HG02678 (cell line): ENCODE results near the gene VSIR.
A peak's percentile ranks its signal among the peaks of the same experiment; 100 is the strongest.

Source experiments
- ATAC-seq: cut with Tn5 transposase; IDR thresholded peaks from one replicate; pipeline ENCODE4 v1.9.1; 2021; ENCODE audit warnings: mild to moderate bottlenecking, moderate library complexity; ENCODE audit not compliant: unreplicated experiment

Gene VSIR

DNA sequence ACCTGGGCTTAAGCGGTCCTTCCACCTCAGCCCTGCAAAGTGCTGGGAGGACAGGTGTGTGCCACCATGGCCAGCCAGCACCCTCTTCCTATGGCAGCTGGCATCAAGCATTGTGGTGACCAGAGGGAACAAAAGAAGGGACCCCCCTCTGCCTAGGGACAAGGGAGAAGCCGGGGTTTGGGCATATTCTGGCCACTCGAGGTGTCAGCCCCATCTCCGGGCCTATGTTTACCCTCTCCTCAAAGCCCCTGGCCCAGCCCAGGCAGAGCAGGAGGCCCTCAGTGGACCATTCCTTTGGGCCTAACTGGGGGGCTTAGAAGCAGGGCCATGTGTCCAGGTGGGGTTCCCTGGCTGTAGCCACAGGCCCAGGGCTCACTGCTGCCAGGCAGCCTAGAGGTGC is 23.9 kb downstream of the VSIR start:
- no peak for ATAC-seq

DNA sequence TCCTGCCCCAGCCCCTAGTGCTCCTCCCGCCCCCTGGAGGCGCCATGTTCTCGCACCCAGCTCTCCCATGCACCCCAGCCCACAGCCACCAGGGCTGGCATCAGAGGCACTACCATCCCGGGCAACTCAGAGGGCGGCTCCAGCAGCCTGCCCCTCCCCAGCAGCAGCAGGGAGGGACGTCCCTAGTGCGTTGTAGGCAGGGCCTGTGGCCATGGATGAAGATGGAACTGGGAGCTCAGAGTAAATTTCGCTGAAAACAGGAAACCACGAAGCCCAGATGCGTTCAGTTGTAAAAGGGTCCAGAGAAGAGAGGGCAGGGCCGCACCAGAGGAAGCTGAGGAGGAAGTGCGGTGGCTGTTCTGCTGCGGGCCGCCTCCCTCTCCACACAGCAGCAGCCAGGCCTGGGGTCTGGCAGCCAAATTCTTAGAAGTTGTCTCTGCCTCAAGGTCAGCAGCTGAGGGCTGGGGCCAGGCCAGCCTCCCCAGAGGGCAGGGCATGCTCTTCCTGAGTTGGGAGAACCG is 24.6 kb downstream of the VSIR start:
- ATAC-seq = peak; percentile 59

DNA sequence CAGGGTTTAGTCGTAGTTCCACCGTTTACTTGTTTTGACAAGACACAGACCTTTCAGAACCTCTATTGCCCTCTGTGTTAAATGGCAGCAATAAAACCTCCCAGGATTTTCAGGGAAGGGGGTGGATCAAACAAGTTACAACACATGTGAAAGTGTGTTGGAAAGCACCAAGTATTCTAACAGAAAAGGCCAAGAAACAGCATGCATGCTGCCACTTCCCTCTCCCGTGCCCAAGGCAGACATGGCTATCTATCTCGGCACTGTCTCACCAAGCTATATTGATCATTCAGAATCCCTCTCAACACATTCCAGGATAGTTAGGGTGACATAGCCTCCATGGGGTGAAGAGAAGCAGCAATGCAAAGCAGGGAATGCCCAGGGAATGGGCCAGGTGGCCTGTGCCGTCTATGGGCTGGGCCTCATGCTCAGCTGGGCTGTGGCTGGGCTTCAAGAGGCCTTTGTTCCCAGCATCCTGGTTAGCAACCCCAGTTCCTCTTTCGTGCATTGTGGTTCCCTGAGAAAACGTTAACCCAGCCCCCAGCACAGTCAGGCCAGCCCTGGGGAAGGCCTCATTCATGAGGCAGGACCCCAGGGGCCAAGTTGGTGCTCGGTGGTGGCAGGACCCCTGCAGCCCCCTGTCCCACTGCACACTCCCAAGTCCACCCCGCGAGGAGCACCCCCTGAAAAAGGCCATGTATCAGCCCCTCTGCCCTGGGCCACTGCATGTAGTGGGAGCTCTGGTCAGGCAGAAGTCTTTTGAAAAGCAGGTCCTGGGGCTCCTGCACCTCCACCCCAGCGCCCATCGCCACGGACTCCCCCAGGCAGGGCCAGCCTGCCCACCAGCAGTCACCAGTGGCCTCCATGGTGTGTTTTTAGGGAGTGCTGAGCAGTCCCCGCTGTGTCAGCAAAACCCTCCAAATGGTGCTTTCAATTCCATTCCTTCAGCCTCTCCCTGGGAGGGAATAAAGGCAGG is 25.5 kb downstream of the VSIR start:
- no peak for ATAC-seq

DNA sequence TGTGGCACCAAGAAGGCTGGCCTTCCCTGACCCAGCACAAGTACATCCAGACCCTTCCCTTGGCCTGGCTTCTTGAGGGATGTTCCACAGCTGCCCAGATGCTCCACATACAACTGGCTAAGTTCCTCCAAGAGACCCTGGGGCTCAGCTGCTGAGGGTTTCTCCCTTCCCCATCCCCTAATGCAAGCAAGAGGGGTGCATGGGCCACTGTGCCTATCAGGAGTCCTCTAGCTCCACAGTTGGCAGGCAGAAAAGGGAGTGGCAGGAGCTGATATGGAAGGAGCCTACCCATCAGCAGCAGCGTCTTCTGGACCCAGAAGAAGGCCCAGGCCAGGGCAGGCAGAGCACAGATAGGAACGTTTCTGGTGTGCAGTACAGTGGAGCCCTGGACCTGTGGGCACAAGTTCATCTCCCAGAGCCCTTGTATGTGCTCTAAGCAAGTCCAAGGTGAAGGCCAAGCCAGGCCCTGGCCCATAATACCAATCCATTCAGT is 26.2 kb downstream of the VSIR start:
- ATAC-seq = no peak

- ATAC-seq = no peak
Measured at GRCh38 chr10:71746344-71747037, 26.8 kb downstream of the VSIR start.

DNA sequence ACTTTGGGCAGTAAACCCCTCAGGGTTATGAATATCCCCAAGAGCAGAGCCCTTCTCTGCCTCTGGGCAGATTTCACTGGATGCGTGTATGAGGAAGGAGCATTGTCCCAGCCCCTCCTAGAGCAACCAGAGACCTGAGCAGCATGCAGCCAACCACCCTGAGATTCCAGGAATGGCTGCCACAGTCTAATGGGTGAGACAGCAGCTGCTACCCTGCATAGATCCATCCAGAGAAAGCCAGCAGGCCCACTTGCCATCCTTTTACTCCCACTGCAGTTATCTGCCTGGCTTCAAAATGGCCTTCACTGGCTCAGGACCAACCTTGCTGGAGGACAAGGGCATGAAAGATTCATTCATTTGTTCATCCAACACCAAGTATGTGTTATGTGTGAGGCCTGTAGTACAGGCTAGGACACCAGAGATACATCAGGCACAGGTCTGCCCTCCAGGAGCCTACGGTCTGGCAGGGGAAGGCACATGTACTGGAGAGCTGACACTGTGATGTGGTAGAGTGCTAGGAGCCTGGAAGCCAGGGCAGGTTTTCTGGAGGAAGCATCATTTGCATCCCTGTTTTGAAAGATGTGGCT is 27.6 kb downstream of the VSIR start:
- ATAC-seq = no peak

- ATAC-seq = no peak
Measured at GRCh38 chr10:71744897-71745663, 28.2 kb downstream of the VSIR start.

DNA sequence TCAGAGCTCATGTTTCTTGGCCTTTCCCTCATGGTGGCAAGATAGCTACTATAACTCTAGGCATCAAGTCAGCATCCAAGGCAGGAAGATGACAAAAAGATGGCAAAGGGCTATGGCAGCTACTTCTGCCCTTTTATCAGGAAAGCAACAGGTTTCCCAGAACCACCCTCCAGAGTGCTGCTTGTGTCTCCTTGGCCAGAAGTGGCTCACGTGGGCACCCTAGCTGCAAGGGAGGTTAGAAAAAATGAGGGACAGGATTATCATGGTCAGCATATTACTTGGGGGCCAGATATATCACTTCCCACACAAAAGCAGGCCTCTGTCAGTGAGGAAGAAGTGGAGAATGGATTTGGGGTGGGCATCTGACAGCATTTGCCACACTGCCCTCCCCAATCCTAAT is 29.5 kb downstream of the VSIR start:
- ATAC-seq = no peak

GRCh38 chr10:71743089-71743838 is 30.1 kb downstream of the VSIR start:
- ATAC-seq = no peak

DNA sequence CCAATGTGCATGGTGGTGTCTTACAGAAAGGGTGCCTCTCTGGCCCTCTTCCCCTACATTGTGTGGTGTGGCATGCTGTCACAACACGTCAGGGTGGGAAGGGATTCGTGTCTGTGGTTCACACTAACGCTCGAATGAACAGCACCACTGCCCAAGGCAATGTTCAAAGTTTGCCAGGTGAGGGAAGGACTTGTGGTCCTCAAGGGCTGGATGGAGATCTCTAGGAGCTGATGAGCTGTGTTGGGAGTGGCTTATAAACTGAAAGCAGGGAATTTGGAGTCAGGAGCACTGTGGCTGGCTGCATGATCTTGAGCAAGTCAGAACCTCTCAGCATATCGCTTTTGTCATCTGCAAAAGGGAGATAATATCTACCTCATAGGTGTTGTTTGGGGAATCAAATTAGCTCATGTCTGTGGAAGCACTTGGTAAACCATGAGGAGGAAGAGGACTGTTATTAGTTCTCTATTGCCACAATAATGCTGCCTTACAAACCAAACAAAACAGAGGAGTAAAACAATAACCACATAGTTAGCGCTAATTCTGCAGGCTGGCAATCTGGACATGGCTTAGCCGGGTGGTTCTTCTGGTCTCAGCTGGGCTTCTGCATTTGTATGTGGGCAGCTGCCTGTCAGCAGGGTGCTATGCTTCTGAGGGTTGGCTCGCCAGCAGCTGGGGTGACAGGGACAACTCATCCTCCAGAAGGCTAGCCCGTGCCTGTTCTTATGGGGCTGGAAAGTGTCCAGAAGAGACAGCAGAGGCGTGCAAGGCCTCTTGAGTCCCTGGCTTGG is 30.8 kb downstream of the VSIR start:
- ATAC-seq = no peak

DNA sequence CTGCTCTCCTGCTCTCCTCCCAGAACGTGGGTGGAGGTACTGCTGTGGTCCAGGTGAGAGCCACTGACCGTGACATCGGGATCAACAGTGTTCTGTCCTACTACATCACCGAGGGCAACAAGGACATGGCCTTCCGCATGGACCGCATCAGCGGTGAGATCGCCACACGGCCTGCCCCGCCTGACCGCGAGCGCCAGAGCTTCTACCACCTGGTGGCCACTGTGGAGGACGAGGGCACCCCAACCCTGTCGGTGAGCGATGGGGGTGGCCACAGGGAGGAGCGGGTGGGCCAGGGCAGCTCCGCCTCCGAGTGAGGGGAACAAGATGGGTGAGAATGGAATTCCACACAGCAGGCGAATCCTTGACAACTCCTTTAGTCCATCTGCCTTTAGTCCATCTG is 31.6 kb downstream of the VSIR start:
- ATAC-seq = no peak

- ATAC-seq = no peak
Measured at GRCh38 chr10:71741029-71741428, 32.3 kb downstream of the VSIR start.

DNA sequence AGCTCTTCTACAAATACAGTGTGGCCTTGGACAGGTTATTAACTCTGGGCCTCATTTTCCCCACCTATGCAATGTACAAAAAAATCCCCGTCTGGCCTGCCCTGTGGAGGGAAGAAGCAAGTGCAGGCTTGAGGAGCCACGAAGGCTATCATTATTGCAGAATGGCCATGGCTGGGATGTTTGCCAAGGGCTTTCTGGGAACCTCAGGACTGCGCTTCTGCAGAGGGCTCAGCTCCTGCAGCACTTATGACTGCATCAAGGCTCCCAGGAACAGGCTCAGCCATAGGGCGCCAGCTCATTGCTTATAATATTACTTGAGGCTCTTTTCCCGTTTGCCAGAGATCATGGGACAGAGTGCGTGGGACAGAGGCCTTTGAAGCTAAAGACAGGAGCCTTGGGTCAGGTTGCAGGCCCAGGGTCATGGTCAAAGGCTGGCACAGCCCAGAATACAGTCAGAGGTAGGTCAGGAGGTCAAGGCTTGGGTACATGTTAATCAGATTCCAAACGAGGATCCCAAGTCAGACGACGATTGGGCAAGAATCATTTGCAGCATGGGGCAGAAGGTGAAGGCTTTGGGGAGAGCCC is 33.2 kb downstream of the VSIR start:
- no peak for ATAC-seq

- no peak for ATAC-seq
Measured at GRCh38 chr10:71739358-71739900, 33.9 kb downstream of the VSIR start.

DNA sequence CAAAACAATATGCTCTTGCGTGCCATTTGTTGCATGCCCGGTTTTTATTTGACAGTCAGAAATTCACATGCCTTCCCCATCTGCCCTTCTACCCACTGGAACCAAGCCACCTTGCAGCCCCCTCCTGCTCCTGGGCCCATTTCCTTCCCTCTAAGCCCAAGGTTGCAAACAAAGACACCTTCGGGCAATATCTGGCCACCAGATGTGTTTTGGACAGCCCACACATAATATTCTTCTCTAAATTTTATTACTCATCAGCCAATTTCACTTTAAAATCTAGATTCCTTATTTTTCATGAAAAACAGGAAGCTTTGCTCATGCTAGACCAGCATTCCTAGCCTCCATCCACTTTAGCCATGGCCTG is 35.5 kb downstream of the VSIR start:
- ATAC-seq = no peak

- no peak for ATAC-seq
Measured at GRCh38 chr10:71737001-71737833, 36.1 kb downstream of the VSIR start.

- no peak for ATAC-seq
Measured at GRCh38 chr10:71736570-71736952, 36.8 kb downstream of the VSIR start.
